CD14-positive monocyte (primary cell): Measurements from ENCODE around the gene RFX2. TPM values are rescaled to one million over a fixed set of nuclear protein-coding genes. Genes with fewer than 3 reads are reported as not detected.
A peak's percentile ranks its signal among the peaks of the same experiment; 100 is the strongest.

Experiments used
- DNase-seq, 3 donors: peaks; one replicate each; pipeline ENCODE4 v3.0.0-alpha.2; 2011 to 2022
- H2AFZ ChIP-seq: 2 replicates; pipeline ENCODE4 v1.6.0; 2012; ENCODE audit warnings: mild to moderate bottlenecking, low read depth, low read length, inconsistent platforms; ENCODE audit not compliant: insufficient read depth, poor library complexity, severe bottlenecking
- H3K27ac ChIP-seq, 2 donors: 1 replicate in 1 of 2; 2 replicates in 1 of 2; pipeline ENCODE4 v1.5.1; 2012 to 2013; ENCODE audit warnings: low read length in 2 of 2, control low read depth in 1 of 2, inconsistent platforms in 1 of 2, low read depth in 1 of 2, mild to moderate bottlenecking in 1 of 2
- H3K27me3 ChIP-seq, 2 donors: one replicate each; pipeline versions ENCODE4 v1.6.0 to v1.6.1; 2011 to 2013; ENCODE audit warnings: low read length in 2 of 2; ENCODE audit not compliant: control insufficient read depth in 2 of 2, insufficient read depth in 2 of 2
- H3K36me3 ChIP-seq, 2 donors: replicated peaks in 1 of 2; 1 replicate in 1 of 2; 2 replicates in 1 of 2; pipeline versions ENCODE4 v1.5.1 to v1.6.1; 2012 to 2013; ENCODE audit warnings: low read length in 2 of 2, control low read depth in 1 of 2, inconsistent platforms in 1 of 2, mild to moderate bottlenecking in 1 of 2; ENCODE audit not compliant: insufficient read depth in 2 of 2, control insufficient read depth in 1 of 2
- H3K4me1 ChIP-seq, 2 donors: 1 replicate in 1 of 2; 2 replicates in 1 of 2; pipeline versions ENCODE4 v1.5.1 to v1.6.1; 2012 to 2013; ENCODE audit warnings: low read length in 2 of 2, control low read depth in 1 of 2, inconsistent platforms in 1 of 2, mild to moderate bottlenecking in 1 of 2, moderate library complexity in 1 of 2; ENCODE audit not compliant: insufficient read depth in 2 of 2, control insufficient read depth in 1 of 2
- H3K4me2 ChIP-seq: replicated peaks from 2 replicates; pipeline ENCODE3; 2012; ENCODE audit warnings: low read length, moderate library complexity, mild to moderate bottlenecking; ENCODE audit not compliant: poor library complexity, severe bottlenecking; ENCODE audit errors: extremely low read depth
- H3K4me3 ChIP-seq, 3 experiments: fragments of 200-600 bp in 1 of 3; sonication (generic) in 1 of 3; replicated peaks in 1 of 3; 1 replicate in 2 of 3; 2 replicates in 1 of 3; pipeline ENCODE4 v1.5.1; 2011 to 2013; ENCODE audit warnings: low read length in 3 of 3, mild to moderate bottlenecking in 3 of 3, control low read depth in 2 of 3, low read depth in 2 of 3, inconsistent platforms in 1 of 3, moderate library complexity in 1 of 3
- H3K79me2 ChIP-seq: 2 replicates; pipeline ENCODE4 v1.6.0; 2012; ENCODE audit warnings: mild to moderate bottlenecking, control low read depth, inconsistent platforms, low read length, moderate library complexity; ENCODE audit not compliant: insufficient read depth
- H3K9ac ChIP-seq: 2 replicates; pipeline ENCODE4 v1.6.0; 2017; ENCODE audit warnings: low read length, mild to moderate bottlenecking; ENCODE audit not compliant: insufficient read depth, poor library complexity, severe bottlenecking
- H3K9me3 ChIP-seq, 2 donors: replicated peaks in 1 of 2; 1 replicate in 1 of 2; 2 replicates in 1 of 2; pipeline versions ENCODE4 v1.5.1 to v1.6.1; 2012 to 2013; ENCODE audit warnings: low read length in 2 of 2, control low read depth in 1 of 2; ENCODE audit not compliant: control insufficient read depth in 1 of 2, insufficient read depth in 1 of 2
- H4K20me1 ChIP-seq: 2 replicates; pipeline ENCODE4 v1.6.0; 2012; ENCODE audit warnings: mild to moderate bottlenecking, low read length, control low read depth, moderate library complexity; ENCODE audit not compliant: insufficient read depth
- H3K27ac Mint-ChIP-seq, 7 donors: one replicate each; pipeline ENCODE4 v1.8.0; 2020; ENCODE audit warnings: mild to moderate bottlenecking in 7 of 7, mixed read lengths in 7 of 7, moderate library complexity in 6 of 7, inconsistent platforms in 2 of 7
- H3K27me3 Mint-ChIP-seq, 3 donors: one replicate each; pipeline ENCODE4 v1.8.0; 2021 to 2022; ENCODE audit warnings: low read depth in 3 of 3, mild to moderate bottlenecking in 3 of 3, mixed read lengths in 3 of 3, moderate library complexity in 3 of 3, inconsistent platforms in 1 of 3
- H3K36me3 Mint-ChIP-seq, 2 donors: one replicate each; pipeline ENCODE4 v1.8.0; 2020; ENCODE audit warnings: mixed read lengths in 2 of 2, inconsistent platforms in 1 of 2, mild to moderate bottlenecking in 1 of 2
- H3K4me1 Mint-ChIP-seq: one replicate; pipeline ENCODE4 v1.8.0; 2020; ENCODE audit warnings: mild to moderate bottlenecking, mixed read lengths
- H3K4me3 Mint-ChIP-seq, 2 donors: one replicate each; pipeline ENCODE4 v1.8.0; 2020; ENCODE audit warnings: mild to moderate bottlenecking in 2 of 2, mixed read lengths in 2 of 2, moderate library complexity in 1 of 2
- H3K9me3 Mint-ChIP-seq, 7 donors: one replicate each; pipeline ENCODE4 v1.8.0; 2020 to 2022; ENCODE audit warnings: mixed read lengths in 7 of 7, mild to moderate bottlenecking in 6 of 7, moderate library complexity in 6 of 7, inconsistent platforms in 2 of 7
- WGBS: methylation state at CpG from one replicate; pipeline ENCODE4 v1.1.5; 2013; ENCODE audit warnings: missing lambda C conversion rate; ENCODE audit not compliant: insufficient coverage; 5-methylcytosine and 5-hydroxymethylcytosine counted together
- intact Hi-C, 2 donors: fragments of 100-400 bp; cut with micrococcal nuclease; formaldehyde crosslinking; loops; one replicate each; pipeline versions ENCODE4 v1.15.0 to v1.15.1; 2023
- polyA plus RNA-seq, 3 donors: library from polyadenylated mRNA; depleted of rRNA in 1 of 3; unstranded in 2 of 3; stranded (reverse) in 1 of 3; fragments of 300-500 nt in 2 of 3; fragments of >200 nt in 1 of 3; fragmentation: Illumina TruSeq in 2 of 3; gene quantifications; 1 replicate in 2 of 3; 2 replicates in 1 of 3; pipeline ENCODE4 v1.2.3, GENCODE V29; 2012 to 2021
- TF ChIP-seq, protein P1 (sequence below): fragments of 200-600 bp; IDR thresholded peaks from one replicate; pipeline ENCODE4 v1.8.0; 2022; ENCODE audit warnings: antibody characterized with exemption, mild to moderate bottlenecking

Gene RFX2
- polyA plus RNA-seq, 3 donors = 5.7 to 12.9 (median 8.7) TPM

DNA sequence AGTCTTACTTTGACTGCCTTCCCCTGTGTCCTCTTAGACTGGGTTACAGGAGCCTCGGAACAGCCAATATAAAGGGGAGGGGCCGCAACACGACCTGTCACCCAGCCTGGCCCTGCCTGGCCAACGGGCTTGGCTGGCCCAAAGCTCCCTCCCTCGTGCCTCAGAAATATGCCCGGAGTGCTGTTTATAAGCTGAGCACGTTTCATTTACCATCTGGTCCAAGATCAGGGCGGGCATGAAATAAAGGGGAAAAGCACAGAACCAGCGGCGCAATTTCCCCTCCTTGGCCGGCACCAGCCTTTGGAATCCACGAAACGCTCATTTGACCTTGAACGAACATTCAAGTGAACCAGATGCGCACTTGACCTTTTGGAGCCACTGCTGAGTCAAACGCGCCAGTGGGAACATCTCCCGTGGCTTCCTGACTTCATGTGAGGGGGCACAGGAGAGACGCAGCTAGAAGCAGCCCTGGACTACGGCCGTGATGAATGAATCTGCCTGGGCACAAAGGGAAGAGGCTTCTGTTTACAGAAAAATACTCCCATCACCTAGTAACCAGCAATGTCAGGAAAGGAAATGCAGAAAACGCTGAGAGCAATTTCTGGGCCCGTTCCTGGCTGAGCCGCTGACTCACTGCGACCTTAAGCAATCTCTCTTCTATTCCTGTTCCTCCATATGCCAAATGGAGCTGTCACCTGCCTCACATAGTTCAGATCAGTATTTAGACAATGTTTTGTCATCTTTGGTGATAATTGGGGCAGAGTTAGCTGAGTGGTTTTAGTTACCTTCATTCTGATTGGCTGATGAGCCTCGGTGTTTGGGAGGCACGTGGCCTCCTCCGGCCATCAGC lies 53.3 kb downstream of the RFX2 start:
- 36% methylated on average over 21 of the region's 28 CpGs for WGBS
- Histone ChIP-seq H3K9me3 (no peaks in the 10 kb centered on the region), H3K9ac (peak overlapping the region; percentile 78), H4K20me1 (no peaks in the 10 kb centered on the region), H3K4me1 (peaks cover 59% of the 10 kb centered on the region in 2 donors), H3K36me3 (no peaks in the 10 kb centered on the region), H3K4me2 (peak overlapping the region; percentile 52), H2AFZ (peak overlapping the region; percentile 8), H3K79me2 (no peaks in the 10 kb centered on the region), H3K27me3 (no peaks in the 10 kb centered on the region), H3K27ac (peak overlapping the region; percentile 94 to 97), H3K4me3 (peak overlapping the region in 2 of 3 experiments; percentile 8 to 41)
- peaks cover 0 to 3% (median 0%) of the 10 kb centered on the region in 7 donors for H3K9me3 Mint-ChIP-seq
- peaks cover 8 to 36% of the 10 kb centered on the region in 2 donors for H3K36me3 Mint-ChIP-seq
- peak overlapping the region; percentile 98 to 100 (median 99) for H3K27ac Mint-ChIP-seq
- H3K27me3 Mint-ChIP-seq = peaks cover 0 to 9% (median under 1%) of the 10 kb centered on the region in 3 donors
- H3K4me3 Mint-ChIP-seq = peak overlapping the region; percentile 66 to 81
- peak; percentile 98 to 100 (median 99) for DNase-seq
- TF ChIP-seq, protein P1, sequence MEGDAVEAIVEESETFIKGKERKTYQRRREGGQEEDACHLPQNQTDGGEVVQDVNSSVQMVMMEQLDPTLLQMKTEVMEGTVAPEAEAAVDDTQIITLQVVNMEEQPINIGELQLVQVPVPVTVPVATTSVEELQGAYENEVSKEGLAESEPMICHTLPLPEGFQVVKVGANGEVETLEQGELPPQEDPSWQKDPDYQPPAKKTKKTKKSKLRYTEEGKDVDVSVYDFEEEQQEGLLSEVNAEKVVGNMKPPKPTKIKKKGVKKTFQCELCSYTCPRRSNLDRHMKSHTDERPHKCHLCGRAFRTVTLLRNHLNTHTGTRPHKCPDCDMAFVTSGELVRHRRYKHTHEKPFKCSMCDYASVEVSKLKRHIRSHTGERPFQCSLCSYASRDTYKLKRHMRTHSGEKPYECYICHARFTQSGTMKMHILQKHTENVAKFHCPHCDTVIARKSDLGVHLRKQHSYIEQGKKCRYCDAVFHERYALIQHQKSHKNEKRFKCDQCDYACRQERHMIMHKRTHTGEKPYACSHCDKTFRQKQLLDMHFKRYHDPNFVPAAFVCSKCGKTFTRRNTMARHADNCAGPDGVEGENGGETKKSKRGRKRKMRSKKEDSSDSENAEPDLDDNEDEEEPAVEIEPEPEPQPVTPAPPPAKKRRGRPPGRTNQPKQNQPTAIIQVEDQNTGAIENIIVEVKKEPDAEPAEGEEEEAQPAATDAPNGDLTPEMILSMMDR = no peak
- H3K4me1 Mint-ChIP-seq = peaks cover 65% of the 10 kb centered on the region
- intact Hi-C loops = loop anchor here in 1 of 2 donors (1.0 to 10.0 kb wide), 2 partner anchors 10 to 152 kb away; partner anchors contain the start of genes NDUFA11 and VMAC

DNA sequence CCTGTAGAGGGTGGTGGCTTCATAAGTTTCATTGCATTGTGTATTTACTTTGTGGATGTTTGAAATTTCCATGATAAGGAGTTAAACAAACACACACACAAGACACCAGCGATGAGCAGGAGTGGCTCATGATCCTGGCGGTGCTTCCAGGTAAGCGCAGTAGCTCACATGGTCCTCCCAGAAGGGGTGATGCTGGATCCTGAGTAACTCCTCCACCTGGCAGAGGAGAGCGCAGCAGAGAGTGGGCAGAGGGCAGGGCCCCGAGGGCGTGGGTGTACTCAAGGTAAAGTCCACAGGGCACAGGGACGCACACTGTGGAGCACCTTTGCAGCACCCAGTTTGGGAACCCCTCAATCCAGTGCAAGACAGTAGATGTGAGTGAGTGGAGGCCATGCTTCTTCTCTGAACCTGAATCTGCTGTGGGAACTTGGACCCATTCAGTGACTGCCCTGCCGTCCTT lies 54.0 kb downstream of the RFX2 start:
- no peaks in the 10 kb centered on the region for H3K79me2 ChIP-seq
- H4K20me1 ChIP-seq = no peaks in the 10 kb centered on the region
- no peaks in the 10 kb centered on the region for H3K36me3 ChIP-seq
- 92% methylated on average over 8 of the region's 8 CpGs for WGBS
- H3K27me3 ChIP-seq = no peaks in the 10 kb centered on the region
- no peaks in the 10 kb centered on the region for H3K9me3 ChIP-seq
- H3K36me3 Mint-ChIP-seq = peaks cover 7 to 29% of the 10 kb centered on the region in 2 donors
- H3K4me2 ChIP-seq = peak overlapping the region; percentile 52
- H3K9ac ChIP-seq = peak overlapping the region; percentile 78
- peaks cover 52% of the 10 kb centered on the region in 2 donors for H3K4me1 ChIP-seq
- no peak for DNase-seq
- no peak overlapping the region for H2AFZ ChIP-seq
- H3K27ac Mint-ChIP-seq = peak overlapping the region; percentile 98 to 100 (median 99)
- peak overlapping the region in 1 of 3 experiments; percentile 41 for H3K4me3 ChIP-seq
- peaks cover 0 to 3% (median 0%) of the 10 kb centered on the region in 7 donors for H3K9me3 Mint-ChIP-seq
- intact Hi-C loops = loop anchor here in 1 of 2 donors (10.0 kb wide), 1 partner anchor 152 kb away; the partner anchor contains the start of genes NDUFA11 and VMAC
- peaks cover 58% of the 10 kb centered on the region for H3K4me1 Mint-ChIP-seq
- peak overlapping the region; percentile 94 to 97 for H3K27ac ChIP-seq
- H3K4me3 Mint-ChIP-seq = peak overlapping the region; percentile 66 to 81
- peaks cover 0 to 6% (median 3%) of the 10 kb centered on the region in 3 donors for H3K27me3 Mint-ChIP-seq
- TF ChIP-seq, protein P1 = no peak
